HEK293T (cell line): Measurements from ENCODE around the gene OVOL1.

ENCODE experiments used
- ARNT ChIP-seq: fragments of 450-650 bp; IDR thresholded peaks from 2 replicates; pipeline ENCODE4 v1.6.1; 2017; ENCODE audit warnings: mild to moderate bottlenecking
- BHLHE40 ChIP-seq: fragments of 450-650 bp; IDR thresholded peaks from 2 replicates; pipeline ENCODE4 v1.6.1; 2016; ENCODE audit warnings: mild to moderate bottlenecking, moderate library complexity, borderline replicate concordance
- CTBP1 ChIP-seq: fragments of 450-650 bp; IDR thresholded peaks from 2 replicates; pipeline ENCODE4 v1.6.1; 2016; ENCODE audit warnings: borderline replicate concordance
- ELF4 ChIP-seq: fragments of 450-650 bp; IDR thresholded peaks from 2 replicates; pipeline ENCODE4 v1.6.1; 2017; ENCODE audit warnings: antibody characterized with exemption
- FOXM1 ChIP-seq: fragments of 450-650 bp; IDR thresholded peaks from 2 replicates; pipeline ENCODE4 v1.6.1; 2017; ENCODE audit warnings: mild to moderate bottlenecking, borderline replicate concordance
- HDGF ChIP-seq: fragments of 450-650 bp; IDR thresholded peaks from 2 replicates; pipeline ENCODE4 v1.6.1; 2017; ENCODE audit warnings: antibody characterized with exemption, borderline replicate concordance
- L3MBTL2 ChIP-seq: fragments of 450-650 bp; conservative IDR thresholded peaks from 2 replicates; pipeline ENCODE4 v1.6.1; 2016; ENCODE audit warnings: mild to moderate bottlenecking
- LEF1 ChIP-seq: fragments of 450-650 bp; IDR thresholded peaks from 2 replicates; pipeline ENCODE4 v1.6.1; 2017; ENCODE audit warnings: mild to moderate bottlenecking, borderline replicate concordance
- PKNOX1 ChIP-seq: fragments of 450-650 bp; IDR thresholded peaks from 2 replicates; pipeline ENCODE4 v1.6.1; 2016
- SP1 ChIP-seq: fragments of 450-650 bp; IDR thresholded peaks from 2 replicates; pipeline ENCODE4 v1.6.1; 2017
- SUZ12 ChIP-seq: fragments of 450-650 bp; IDR thresholded peaks from 2 replicates; pipeline ENCODE4 v1.6.1; 2016; ENCODE audit warnings: mild to moderate bottlenecking
- ZNF384 ChIP-seq: fragments of 450-650 bp; IDR thresholded peaks from 2 replicates; pipeline ENCODE4 v1.6.1; 2016

DNA sequence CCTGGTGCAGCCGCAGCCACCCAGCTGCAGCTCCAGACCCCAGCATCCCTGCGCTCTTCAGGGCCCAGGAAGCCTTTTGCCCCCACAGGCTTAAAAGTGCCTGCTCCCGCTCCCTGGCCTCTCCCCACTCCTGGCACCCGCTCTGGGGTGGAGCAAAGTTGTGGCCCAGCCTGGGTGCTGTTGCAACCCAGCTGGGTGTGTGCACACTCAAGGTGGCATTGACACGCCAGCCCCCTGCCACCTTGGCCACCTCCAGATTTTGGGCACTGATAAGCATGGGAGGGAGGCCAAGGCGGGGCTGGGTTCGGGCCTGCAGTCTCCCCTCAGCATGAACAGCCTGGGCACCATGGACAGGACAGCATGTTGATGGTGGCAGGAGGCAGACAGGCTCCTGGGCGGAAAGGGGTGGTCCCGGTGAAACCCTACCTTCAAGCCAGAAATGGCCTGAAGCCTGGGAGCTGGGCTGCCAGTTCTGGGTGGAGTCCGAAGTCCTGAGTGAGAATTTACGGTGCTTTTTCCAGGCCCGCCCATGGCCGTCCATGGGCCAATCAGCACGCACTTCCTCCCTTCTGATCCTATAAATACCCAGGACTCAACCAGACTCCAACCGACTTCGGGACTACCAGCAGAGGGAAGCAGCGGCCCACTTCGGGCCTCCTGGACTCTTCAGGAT lies 42.7 kb upstream of the OVOL1 start:
- TF ChIP-seq SUZ12 (no peak), BHLHE40 (no peak), FOXM1 (no peak), PKNOX1 (0 out of 2 replicates have a peak, but pooled peaks have one; percentile 3), ARNT (no peak), LEF1 (no peak), HDGF (no peak), ELF4 (no peak), SP1 (no peak), CTBP1 (no peak), L3MBTL2 (no peak), ZNF384 (no peak)
